ENCODE results near the gene NBEAL2.
"Not testable (repeated sequence)": the region's sequence is repeated elsewhere in the genome, so short reads cannot be mapped to it uniquely, and the experiment has no call there.

The NBEAL2 gene

GRCh38 chr3:47019201-47019600 lies 39.7 kb downstream of the NBEAL2 start:
- H3K36me3 ChIP-seq (ENCODE audit: control insufficient read depth, insufficient read depth, low read length), result peaks cover 37% of the 10 kb centered on the region
- no peak overlapping the region for H3K27ac ChIP-seq (ENCODE audit: insufficient read depth, low read length, poor library complexity, severe bottlenecking)
- no peaks in the 10 kb centered on the region for H3K9me3 ChIP-seq (ENCODE audit: control insufficient read depth, low read length)
- DNase-seq, result no peak
- H3K4me1 ChIP-seq (ENCODE audit: control insufficient read depth, insufficient read depth, low read length, poor library complexity, severe bottlenecking), result peaks cover 9% of the 10 kb centered on the region
- no peaks in the 10 kb centered on the region for H3K27me3 ChIP-seq (replicated peaks; ENCODE audit: control insufficient read depth, insufficient read depth, low read length, poor library complexity, severe bottlenecking)
- no peak overlapping the region for H3K4me3 ChIP-seq (ENCODE audit: insufficient read depth, low read depth, low read length, poor library complexity, severe bottlenecking)

- Histone ChIP-seq H3K9me3 (ENCODE audit: control insufficient read depth, low read length) (no peaks in the 10 kb centered on the region), H3K27me3 (replicated peaks; ENCODE audit: control insufficient read depth, insufficient read depth, low read length, poor library complexity, severe bottlenecking) (no peaks in the 10 kb centered on the region), H3K27ac (ENCODE audit: insufficient read depth, low read length, poor library complexity, severe bottlenecking) (no peak overlapping the region), H3K4me1 (ENCODE audit: control insufficient read depth, insufficient read depth, low read length, poor library complexity, severe bottlenecking) (peaks cover 9% of the 10 kb centered on the region), H3K4me3 (ENCODE audit: insufficient read depth, low read depth, low read length, poor library complexity, severe bottlenecking) (no peak overlapping the region), H3K36me3 (ENCODE audit: control insufficient read depth, insufficient read depth, low read length) (peaks cover 37% of the 10 kb centered on the region)
- DNase-seq, result no peak
Measured at GRCh38 chr3:47020311-47020710, 40.8 kb downstream of the NBEAL2 start.

GRCh38 chr3:47022641-47023071 lies 43.2 kb downstream of the NBEAL2 start:
- H3K4me1 ChIP-seq (ENCODE audit: control insufficient read depth, insufficient read depth, low read length, poor library complexity, severe bottlenecking), result no peaks in the 10 kb centered on the region
- no peak overlapping the region for H3K4me3 ChIP-seq (ENCODE audit: insufficient read depth, low read depth, low read length, poor library complexity, severe bottlenecking)
- no peaks in the 10 kb centered on the region for H3K9me3 ChIP-seq (ENCODE audit: control insufficient read depth, low read length)
- DNase-seq, result no peak
- H3K36me3 ChIP-seq (ENCODE audit: control insufficient read depth, insufficient read depth, low read length), result peaks cover 25% of the 10 kb centered on the region
- no peaks in the 10 kb centered on the region for H3K27me3 ChIP-seq (replicated peaks; ENCODE audit: control insufficient read depth, insufficient read depth, low read length, poor library complexity, severe bottlenecking)
- H3K27ac ChIP-seq (ENCODE audit: insufficient read depth, low read length, poor library complexity, severe bottlenecking), result no peak overlapping the region

GRCh38 chr3:47024932-47025331 lies 45.5 kb downstream of the NBEAL2 start:
- H3K36me3 ChIP-seq (ENCODE audit: control insufficient read depth, insufficient read depth, low read length), result peaks cover 8% of the 10 kb centered on the region
- no peaks in the 10 kb centered on the region for H3K4me1 ChIP-seq (ENCODE audit: control insufficient read depth, insufficient read depth, low read length, poor library complexity, severe bottlenecking)
- DNase-seq, result no peak
- no peak overlapping the region for H3K4me3 ChIP-seq (ENCODE audit: insufficient read depth, low read depth, low read length, poor library complexity, severe bottlenecking)
- H3K27ac ChIP-seq (ENCODE audit: insufficient read depth, low read length, poor library complexity, severe bottlenecking), result no peak overlapping the region
- H3K9me3 ChIP-seq (ENCODE audit: control insufficient read depth, low read length), result no peaks in the 10 kb centered on the region
- H3K27me3 ChIP-seq (replicated peaks; ENCODE audit: control insufficient read depth, insufficient read depth, low read length, poor library complexity, severe bottlenecking), result no peaks in the 10 kb centered on the region

- H3K4me3 ChIP-seq (ENCODE audit: insufficient read depth, low read depth, low read length, poor library complexity, severe bottlenecking); H3K4me1 ChIP-seq (ENCODE audit: control insufficient read depth, insufficient read depth, low read length, poor library complexity, severe bottlenecking); H3K36me3 ChIP-seq (ENCODE audit: control insufficient read depth, insufficient read depth, low read length); H3K9me3 ChIP-seq (ENCODE audit: control insufficient read depth, low read length); H3K27ac ChIP-seq (ENCODE audit: insufficient read depth, low read length, poor library complexity, severe bottlenecking); H3K27me3 ChIP-seq (replicated peaks; ENCODE audit: control insufficient read depth, insufficient read depth, low read length, poor library complexity, severe bottlenecking); DNase-seq: not testable (repeated sequence)
Measured at GRCh38 chr3:47026432-47026831, 47.0 kb downstream of the NBEAL2 start.

- Histone ChIP-seq H3K4me3 (ENCODE audit: insufficient read depth, low read depth, low read length, poor library complexity, severe bottlenecking) (no peak overlapping the region), H3K27ac (ENCODE audit: insufficient read depth, low read length, poor library complexity, severe bottlenecking) (no peak overlapping the region), H3K36me3 (ENCODE audit: control insufficient read depth, insufficient read depth, low read length) (peaks cover 4% of the 10 kb centered on the region), H3K9me3 (ENCODE audit: control insufficient read depth, low read length) (no peaks in the 10 kb centered on the region), H3K27me3 (replicated peaks; ENCODE audit: control insufficient read depth, insufficient read depth, low read length, poor library complexity, severe bottlenecking) (no peaks in the 10 kb centered on the region), H3K4me1 (ENCODE audit: control insufficient read depth, insufficient read depth, low read length, poor library complexity, severe bottlenecking) (no peaks in the 10 kb centered on the region)
- no peak for DNase-seq
Measured at GRCh38 chr3:47028146-47028545, 48.7 kb downstream of the NBEAL2 start.

GRCh38 chr3:47028667-47029066 lies 49.2 kb downstream of the NBEAL2 start:
- H3K36me3 ChIP-seq (ENCODE audit: control insufficient read depth, insufficient read depth, low read length), result peaks cover 4% of the 10 kb centered on the region
- no peaks in the 10 kb centered on the region for H3K27me3 ChIP-seq (replicated peaks; ENCODE audit: control insufficient read depth, insufficient read depth, low read length, poor library complexity, severe bottlenecking)
- no peak for DNase-seq

GRCh38 chr3:47031041-47031440 lies 51.6 kb downstream of the NBEAL2 start:
- H3K27ac ChIP-seq (ENCODE audit: insufficient read depth, low read length, poor library complexity, severe bottlenecking); H3K4me1 ChIP-seq (ENCODE audit: control insufficient read depth, insufficient read depth, low read length, poor library complexity, severe bottlenecking); H3K9me3 ChIP-seq (ENCODE audit: control insufficient read depth, low read length); H3K27me3 ChIP-seq (replicated peaks; ENCODE audit: control insufficient read depth, insufficient read depth, low read length, poor library complexity, severe bottlenecking); H3K4me3 ChIP-seq (ENCODE audit: insufficient read depth, low read depth, low read length, poor library complexity, severe bottlenecking); DNase-seq: not testable (repeated sequence)
- H3K36me3 ChIP-seq (ENCODE audit: control insufficient read depth, insufficient read depth, low read length), result peaks cover 24% of the 10 kb centered on the region

More at GRCh38 chr3:47028667-47029066, 49.2 kb downstream of the NBEAL2 start:
- Histone ChIP-seq H3K4me1 (ENCODE audit: control insufficient read depth, insufficient read depth, low read length, poor library complexity, severe bottlenecking) (no peaks in the 10 kb centered on the region), H3K9me3 (ENCODE audit: control insufficient read depth, low read length) (no peaks in the 10 kb centered on the region), H3K4me3 (ENCODE audit: insufficient read depth, low read depth, low read length, poor library complexity, severe bottlenecking) (no peak overlapping the region), H3K27ac (ENCODE audit: insufficient read depth, low read length, poor library complexity, severe bottlenecking) (no peak overlapping the region)

GRCh38 chr3:47034868-47035489 lies 55.5 kb downstream of the NBEAL2 start:
- Histone ChIP-seq H3K9me3 (ENCODE audit: control insufficient read depth, low read length) (no peaks in the 10 kb centered on the region), H3K4me3 (ENCODE audit: insufficient read depth, low read depth, low read length, poor library complexity, severe bottlenecking) (no peak overlapping the region), H3K4me1 (ENCODE audit: control insufficient read depth, insufficient read depth, low read length, poor library complexity, severe bottlenecking) (peaks cover 4% of the 10 kb centered on the region), H3K27ac (ENCODE audit: insufficient read depth, low read length, poor library complexity, severe bottlenecking) (no peak overlapping the region), H3K27me3 (replicated peaks; ENCODE audit: control insufficient read depth, insufficient read depth, low read length, poor library complexity, severe bottlenecking) (no peaks in the 10 kb centered on the region), H3K36me3 (ENCODE audit: control insufficient read depth, insufficient read depth, low read length) (peaks cover 34% of the 10 kb centered on the region)
- no peak for DNase-seq

GRCh38 chr3:47035645-47036044 lies 56.2 kb downstream of the NBEAL2 start:
- no peaks in the 10 kb centered on the region for H3K27me3 ChIP-seq (replicated peaks; ENCODE audit: control insufficient read depth, insufficient read depth, low read length, poor library complexity, severe bottlenecking)

More at GRCh38 chr3:47035645-47036044, 56.2 kb downstream of the NBEAL2 start:
- Histone ChIP-seq H3K4me3 (ENCODE audit: insufficient read depth, low read depth, low read length, poor library complexity, severe bottlenecking) (no peak overlapping the region), H3K27ac (ENCODE audit: insufficient read depth, low read length, poor library complexity, severe bottlenecking) (no peak overlapping the region), H3K9me3 (ENCODE audit: control insufficient read depth, low read length) (no peaks in the 10 kb centered on the region), H3K4me1 (ENCODE audit: control insufficient read depth, insufficient read depth, low read length, poor library complexity, severe bottlenecking) (peaks cover 4% of the 10 kb centered on the region), H3K36me3 (ENCODE audit: control insufficient read depth, insufficient read depth, low read length) (peaks cover 38% of the 10 kb centered on the region)
- no peak for DNase-seq

Data from effector memory CD4-positive, alpha-beta T cell (primary cell).